Ammon's horn (tissue), 1 donor: Measurements from ENCODE around the gene GRK5.

Source experiments
- DNase-seq: peaks from one replicate; pipeline ENCODE4 v3.0.0-alpha.2; 2016; ENCODE audit warnings: low spot score

GRK5 gene

DNA sequence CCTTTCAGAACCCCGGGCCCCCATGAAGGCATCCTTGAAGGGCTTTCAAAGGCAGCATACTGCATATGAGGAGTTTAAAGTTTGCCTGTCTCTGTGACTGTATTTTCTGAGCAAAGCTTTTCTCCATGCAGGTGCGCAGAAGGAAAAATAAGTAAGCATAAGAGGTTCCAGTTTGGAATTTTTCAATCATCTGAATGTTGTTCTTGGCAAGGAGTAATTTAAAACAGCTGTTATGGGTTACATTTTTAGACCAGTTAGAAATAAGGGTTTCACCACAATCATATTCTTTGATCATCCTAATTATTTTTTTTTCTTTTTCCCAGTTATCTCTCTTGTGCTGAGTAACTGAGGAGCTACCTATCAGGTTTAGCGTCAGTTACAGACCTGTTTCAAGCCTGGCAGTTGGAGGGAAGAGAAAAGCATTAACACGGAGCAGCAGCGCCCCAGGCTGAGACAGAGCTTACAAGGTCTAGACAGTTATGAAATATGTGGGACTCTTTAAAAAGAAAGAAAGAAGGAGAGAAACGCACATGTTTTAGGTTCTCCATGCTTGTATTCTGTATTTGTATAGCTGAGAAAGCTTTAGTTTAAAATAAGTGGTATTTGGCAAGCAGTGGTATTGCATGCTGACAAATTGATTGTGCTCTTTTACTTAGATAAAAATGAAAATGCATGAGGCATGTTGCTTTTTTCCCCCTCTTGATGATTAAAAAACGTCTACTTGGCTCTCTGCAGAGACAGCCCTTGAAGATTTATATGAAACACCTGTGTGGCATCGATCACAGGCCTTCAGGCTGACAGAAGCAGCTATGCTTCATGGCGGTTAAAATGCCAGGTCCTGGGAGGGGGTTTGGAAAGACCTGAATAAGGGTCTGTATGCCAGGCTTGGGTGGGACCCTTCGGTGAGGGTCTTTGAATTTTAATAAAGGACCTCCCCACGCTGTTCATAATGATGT is 157.6 kb downstream of the GRK5 start:
- no peak for DNase-seq

DNA sequence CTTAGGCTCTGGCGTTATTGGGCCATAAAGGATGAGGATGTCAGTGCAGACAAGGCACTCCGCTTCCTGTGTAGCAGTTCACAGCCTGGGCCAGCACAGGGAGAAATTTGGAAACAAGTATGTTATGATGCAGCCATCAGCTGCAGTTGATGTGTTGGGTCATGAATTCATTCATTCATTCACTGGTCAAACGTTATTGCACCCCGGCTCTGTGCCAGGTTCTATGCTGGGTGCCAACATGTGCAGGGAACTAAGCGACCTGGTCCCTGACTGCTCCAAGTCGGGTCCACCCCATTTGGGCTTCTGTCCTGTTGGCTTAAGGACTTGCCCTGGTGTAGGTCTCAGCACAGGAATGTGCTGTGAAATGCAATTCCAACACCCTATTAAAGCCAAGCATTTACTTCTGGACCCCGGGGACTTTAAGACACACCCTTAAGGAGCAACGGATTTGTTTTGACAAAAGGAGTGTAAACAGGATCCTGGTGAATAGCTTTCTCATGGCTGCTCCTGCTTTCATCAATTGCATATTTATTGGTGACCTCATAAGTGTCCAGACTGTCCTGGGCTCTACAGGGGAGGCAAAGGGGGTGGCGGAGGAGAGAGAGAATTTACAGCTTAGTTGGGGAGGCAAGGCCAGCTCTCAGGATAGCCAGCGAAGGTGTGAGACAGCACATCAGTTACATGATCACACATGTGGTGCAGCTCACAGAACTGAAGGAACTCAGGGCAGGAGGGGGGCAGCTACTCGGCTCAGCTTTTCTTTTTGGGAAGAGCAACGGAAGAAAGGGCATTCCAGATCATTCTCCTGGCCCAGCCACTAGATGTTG is 158.6 kb downstream of the GRK5 start:
- no peak for DNase-seq

DNA sequence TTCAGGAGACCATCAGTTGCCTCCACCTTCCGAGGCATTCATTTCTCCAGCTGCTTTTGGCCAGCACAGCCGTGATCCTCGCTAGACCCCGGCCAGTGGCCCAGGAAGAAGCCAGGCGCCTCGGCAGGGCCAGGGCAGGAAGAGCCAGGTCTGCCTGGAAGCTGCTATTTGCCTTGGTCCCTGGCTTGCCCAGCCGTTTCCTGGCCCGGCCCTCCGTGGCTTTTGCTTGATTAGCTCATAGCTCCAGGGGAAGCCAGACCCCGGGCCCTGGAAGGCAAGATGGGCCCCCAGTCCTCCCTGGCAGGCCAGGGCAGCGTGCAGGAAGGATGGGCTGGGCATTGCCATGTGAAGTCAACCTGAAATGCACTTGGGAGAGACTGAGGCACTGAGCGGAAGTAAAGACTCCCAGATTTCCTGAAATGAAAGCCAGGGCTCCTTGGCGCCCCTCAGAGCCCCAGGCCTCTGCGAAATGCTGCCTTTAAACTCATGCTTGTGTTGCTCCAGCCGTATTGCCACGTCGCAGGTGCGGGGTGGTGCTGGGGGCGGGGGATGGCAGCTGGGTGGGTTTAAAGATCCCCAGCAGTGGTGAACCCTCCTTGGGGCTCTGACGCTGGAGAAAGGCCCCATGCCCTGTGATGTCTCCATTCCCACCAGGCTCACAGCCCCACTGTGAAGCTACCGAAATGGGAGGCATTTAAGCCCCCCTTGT is 160.6 kb downstream of the GRK5 start:
- no peak for DNase-seq

GRCh38 chr10:119368581-119368980 is 161.2 kb downstream of the GRK5 start:
- DNase-seq, result no peak

- no peak for DNase-seq
Measured at GRCh38 chr10:119368991-119369869, 161.9 kb downstream of the GRK5 start.

GRCh38 chr10:119370111-119370741 is 162.9 kb downstream of the GRK5 start:
- DNase-seq, result peak; percentile 18

- no peak for DNase-seq
Measured at GRCh38 chr10:119370972-119371703, 163.8 kb downstream of the GRK5 start.

DNA sequence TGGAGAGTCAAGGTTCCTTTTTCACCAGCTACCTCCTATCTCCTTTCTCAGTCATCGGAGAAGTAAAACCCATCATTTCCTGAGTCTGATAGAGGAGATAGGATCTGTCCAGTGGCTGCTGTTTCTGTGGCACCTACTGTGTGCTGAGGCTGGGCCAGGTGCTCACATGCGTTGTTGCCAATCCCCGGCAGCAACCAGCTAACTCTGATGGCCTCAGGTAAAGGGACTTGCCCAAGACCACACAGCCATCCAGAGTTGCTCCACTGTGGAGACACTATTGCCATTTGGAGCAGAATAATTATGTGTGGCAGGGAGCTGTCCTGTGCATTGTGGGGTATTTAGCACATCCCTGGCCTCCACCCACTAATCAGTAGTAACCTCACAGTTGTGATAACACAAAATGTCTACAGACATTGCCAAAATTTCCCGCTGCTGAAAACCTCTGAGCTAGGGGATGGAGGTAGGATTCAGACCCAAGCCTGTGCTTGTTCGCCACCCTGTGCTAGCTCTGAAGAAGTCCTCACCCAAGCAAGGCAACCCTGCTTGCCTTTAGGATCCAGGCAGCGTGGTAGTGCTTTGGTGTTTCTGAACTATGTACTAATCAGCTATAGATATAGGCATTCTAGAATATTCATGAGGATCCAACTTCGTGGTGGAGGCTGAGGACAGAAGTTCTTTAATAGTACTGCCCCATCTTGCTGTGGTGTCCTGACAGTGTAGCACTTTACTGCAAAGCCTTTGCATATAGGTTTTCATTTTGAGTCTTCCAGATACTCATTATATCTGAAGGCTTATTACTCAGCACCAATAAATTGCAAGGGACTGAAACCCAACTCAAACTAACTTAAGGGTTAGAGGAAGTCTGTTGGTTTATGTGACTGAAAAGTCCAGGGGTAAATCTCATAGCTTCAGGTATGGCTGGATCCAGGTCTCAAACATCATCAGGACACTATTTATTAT is 164.6 kb downstream of the GRK5 start:
- DNase-seq, result no peak

GRCh38 chr10:119373294-119374102 is 166.1 kb downstream of the GRK5 start:
- peak; percentile 31 for DNase-seq

DNA sequence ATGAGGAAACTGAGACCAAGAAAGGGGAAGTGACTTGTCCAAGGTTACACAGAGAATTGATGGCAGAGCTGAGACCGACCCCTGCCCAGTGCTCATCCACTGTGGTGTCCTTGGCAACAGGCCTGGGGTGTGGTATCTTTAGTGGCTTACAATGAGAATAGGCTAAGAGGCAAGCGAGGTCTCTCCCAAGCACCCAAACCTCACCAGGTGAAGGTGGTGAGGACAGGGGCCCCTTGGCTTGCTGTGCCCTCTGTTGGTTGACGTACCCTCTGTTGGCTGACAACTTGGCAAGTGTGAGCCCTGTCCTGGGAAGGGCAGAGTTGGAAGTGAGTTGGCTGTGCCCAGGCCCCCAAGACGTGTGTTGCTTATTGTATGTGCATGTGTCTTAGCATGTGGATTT is 166.9 kb downstream of the GRK5 start:
- DNase-seq, result no peak

GRCh38 chr10:119375574-119376272 is 168.4 kb downstream of the GRK5 start:
- no peak for DNase-seq

DNA sequence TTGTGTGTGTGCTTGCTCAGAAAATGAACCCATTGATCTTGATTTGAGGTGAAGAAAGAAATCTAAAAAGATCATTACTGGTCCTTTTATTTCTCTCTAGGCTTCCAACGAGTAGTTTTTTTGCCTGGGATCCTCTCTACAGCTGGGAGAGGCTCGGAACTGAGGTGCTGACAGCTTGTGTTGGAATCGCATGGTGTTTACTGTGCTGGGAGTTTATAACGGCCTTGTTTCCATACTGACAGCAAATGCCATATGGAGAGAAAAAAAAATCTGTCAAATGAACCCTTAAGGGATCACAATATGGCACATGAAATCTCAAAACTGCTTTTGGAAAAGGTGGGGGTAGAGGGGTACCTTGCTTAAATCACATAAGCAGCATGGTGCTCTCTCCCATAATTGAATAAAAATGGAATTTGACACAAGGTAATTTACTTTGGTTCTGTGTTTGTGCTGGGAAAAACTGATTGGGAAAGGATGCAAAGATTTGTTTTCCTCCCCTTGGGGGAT is 170.1 kb downstream of the GRK5 start:
- DNase-seq, result no peak

DNA sequence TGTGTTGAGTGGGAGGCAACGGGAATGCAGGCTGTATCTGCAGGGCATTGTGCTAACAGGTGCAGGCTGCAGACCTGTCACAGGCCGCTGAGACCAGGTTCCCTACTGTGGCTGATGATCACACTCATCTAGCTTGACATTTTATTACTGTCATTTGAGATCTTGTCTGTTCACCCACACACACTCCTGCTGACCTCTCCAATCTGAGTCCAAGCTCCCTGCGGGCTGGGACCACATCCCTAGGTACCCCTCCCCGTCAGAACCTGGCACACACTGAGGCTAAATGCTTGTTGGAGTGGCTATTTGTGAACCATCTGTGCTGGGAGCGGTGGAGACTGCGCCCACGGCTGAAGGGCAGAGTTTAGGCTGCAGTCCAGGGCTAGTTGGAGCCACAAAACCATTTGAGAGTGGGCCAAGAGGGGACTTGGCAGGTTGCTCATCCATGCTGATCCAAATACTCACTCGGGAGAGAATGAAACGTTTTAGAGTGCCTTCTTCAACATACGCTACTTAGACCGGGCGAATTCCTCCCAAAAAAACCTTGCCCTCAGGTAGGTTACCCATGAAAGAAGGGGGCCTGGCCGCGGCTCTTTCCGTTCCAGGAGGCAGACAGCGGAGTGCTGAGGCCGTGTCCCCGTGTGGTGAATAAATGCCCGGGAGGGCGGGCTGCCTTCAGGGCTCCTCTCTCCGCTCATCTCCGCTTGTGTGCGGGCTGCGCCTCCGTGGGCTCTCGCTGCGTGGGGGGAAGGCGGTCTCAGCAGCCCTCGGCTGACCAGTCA is 170.8 kb downstream of the GRK5 start:
- peak; percentile 59 for DNase-seq

GRCh38 chr10:119378737-119379067 is 171.3 kb downstream of the GRK5 start:
- peak; percentile 96 for DNase-seq

DNA sequence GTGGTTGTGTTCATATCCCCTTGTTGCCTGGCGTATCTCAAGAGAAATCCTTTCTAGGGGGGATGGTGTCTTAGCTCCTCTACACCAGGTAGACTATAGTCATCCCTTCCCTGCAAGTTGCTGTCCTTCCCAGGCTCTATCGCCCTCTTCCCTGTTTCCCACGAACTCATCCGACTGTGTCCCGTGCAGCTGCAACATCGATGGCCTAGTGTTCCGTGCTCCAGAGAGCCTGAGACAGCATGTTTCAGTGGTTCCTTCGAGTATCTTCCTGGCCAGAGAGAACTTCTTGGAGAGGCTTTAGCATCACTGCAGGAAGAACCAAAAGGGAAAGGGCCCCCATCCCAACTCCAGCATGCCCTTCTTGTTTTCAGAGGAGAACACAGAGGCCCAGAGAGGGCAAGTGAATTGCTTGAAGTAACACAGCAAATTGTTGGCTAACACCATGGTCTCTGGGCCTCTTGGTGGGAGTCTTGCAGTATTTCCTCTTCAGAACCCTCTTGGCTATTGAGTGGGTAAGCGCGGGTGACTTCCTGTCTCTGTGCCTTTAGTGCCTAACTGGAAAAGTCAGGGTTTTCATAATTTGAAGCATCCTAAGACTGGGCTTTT is 172.2 kb downstream of the GRK5 start:
- no peak for DNase-seq
